Measurements from ENCODE around the gene FNDC3A. TPM values are rescaled to one million over a fixed set of nuclear protein-coding genes. Genes with fewer than 3 reads are reported as not detected.

Gene FNDC3A
- total RNA-seq, 3 donors from 2014 or later (not counting 1 experiment from before 2014, with no cell fraction given), result 38.3 to 46.0 (median 41.5) TPM

GRCh38 chr13:48938308-48938943 lies 37.3 kb upstream of the FNDC3A start:
- DNase-seq (no peak), ATAC-seq (no peak)
- H3K36me3 ChIP-seq (ENCODE audit: control insufficient read depth, insufficient read depth, low read length), result no peaks in the 10 kb centered on the region
- no peak overlapping the region for H3K27ac ChIP-seq (ENCODE audit: low read length)
- no peaks in the 10 kb centered on the region for H3K4me1 ChIP-seq (ENCODE audit: control insufficient read depth, insufficient read depth, low read length)
- Mint-ChIP-seq H3K4me3 (no peak overlapping the region), H3K36me3 (no peaks in the 10 kb centered on the region), H3K9me3 (no peaks in the 10 kb centered on the region), H3K27ac (no peak overlapping the region), H3K4me1 (no peaks in the 10 kb centered on the region), H3K27me3 (ENCODE audit: low read depth in 2 of 2) (peaks cover 18 to 50% of the 10 kb centered on the region in 2 donors)
- H3K4me3 ChIP-seq (ENCODE audit: low read length), result no peak overlapping the region
- TF ChIP-seq, protein P1, sequence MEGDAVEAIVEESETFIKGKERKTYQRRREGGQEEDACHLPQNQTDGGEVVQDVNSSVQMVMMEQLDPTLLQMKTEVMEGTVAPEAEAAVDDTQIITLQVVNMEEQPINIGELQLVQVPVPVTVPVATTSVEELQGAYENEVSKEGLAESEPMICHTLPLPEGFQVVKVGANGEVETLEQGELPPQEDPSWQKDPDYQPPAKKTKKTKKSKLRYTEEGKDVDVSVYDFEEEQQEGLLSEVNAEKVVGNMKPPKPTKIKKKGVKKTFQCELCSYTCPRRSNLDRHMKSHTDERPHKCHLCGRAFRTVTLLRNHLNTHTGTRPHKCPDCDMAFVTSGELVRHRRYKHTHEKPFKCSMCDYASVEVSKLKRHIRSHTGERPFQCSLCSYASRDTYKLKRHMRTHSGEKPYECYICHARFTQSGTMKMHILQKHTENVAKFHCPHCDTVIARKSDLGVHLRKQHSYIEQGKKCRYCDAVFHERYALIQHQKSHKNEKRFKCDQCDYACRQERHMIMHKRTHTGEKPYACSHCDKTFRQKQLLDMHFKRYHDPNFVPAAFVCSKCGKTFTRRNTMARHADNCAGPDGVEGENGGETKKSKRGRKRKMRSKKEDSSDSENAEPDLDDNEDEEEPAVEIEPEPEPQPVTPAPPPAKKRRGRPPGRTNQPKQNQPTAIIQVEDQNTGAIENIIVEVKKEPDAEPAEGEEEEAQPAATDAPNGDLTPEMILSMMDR (IDR thresholded peaks at IDR 0.05), result no peak
- no peaks in the 10 kb centered on the region for H3K27me3 ChIP-seq (ENCODE audit: control insufficient read depth, insufficient read depth, low read length)
- H3K9me3 ChIP-seq (ENCODE audit: control insufficient read depth, insufficient read depth, low read length), result no peaks in the 10 kb centered on the region
- intact Hi-C loops (cut with micrococcal nuclease), result no loop called here

DNA sequence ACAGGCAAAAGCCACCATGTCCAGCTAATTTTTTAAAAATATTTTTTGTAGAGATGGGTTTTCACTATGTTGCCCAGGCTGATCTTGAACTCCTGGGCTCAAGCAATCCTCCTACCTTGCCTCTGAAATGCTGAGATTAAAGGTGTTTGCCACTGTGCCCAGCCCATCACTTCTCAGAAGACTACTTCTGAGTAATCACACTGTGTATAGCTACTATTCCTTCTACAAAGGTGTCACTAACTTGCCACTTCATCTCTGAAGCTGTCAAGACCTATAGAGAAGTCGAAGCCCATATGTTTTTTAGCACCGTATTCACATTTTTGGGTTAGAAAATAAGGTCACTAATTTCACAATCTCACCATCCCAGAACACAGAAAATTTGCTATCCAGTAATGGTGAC lies 36.0 kb upstream of the FNDC3A start:
- 76% methylated on average over 2 of the region's 2 CpGs for WGBS (ENCODE audit: insufficient coverage)
- ATAC-seq (no peak), DNase-seq (no peak)
- Histone ChIP-seq H3K27ac (ENCODE audit: low read length) (no peak overlapping the region), H3K9me3 (ENCODE audit: control insufficient read depth, insufficient read depth, low read length) (no peaks in the 10 kb centered on the region), H3K4me1 (ENCODE audit: control insufficient read depth, insufficient read depth, low read length) (no peaks in the 10 kb centered on the region), H3K4me3 (ENCODE audit: low read length) (no peak overlapping the region), H3K27me3 (ENCODE audit: control insufficient read depth, insufficient read depth, low read length) (no peaks in the 10 kb centered on the region), H3K36me3 (ENCODE audit: control insufficient read depth, insufficient read depth, low read length) (no peaks in the 10 kb centered on the region)
- Mint-ChIP-seq H3K4me1 (no peaks in the 10 kb centered on the region), H3K4me3 (no peak overlapping the region), H3K36me3 (no peaks in the 10 kb centered on the region), H3K9me3 (no peaks in the 10 kb centered on the region), H3K27me3 (ENCODE audit: low read depth in 2 of 2) (peaks cover 14 to 38% of the 10 kb centered on the region in 2 donors), H3K27ac (no peak overlapping the region)
- TF ChIP-seq, protein P1 (IDR thresholded peaks at IDR 0.05), result no peak
- intact Hi-C loops (cut with micrococcal nuclease), result no loop called here

DNA sequence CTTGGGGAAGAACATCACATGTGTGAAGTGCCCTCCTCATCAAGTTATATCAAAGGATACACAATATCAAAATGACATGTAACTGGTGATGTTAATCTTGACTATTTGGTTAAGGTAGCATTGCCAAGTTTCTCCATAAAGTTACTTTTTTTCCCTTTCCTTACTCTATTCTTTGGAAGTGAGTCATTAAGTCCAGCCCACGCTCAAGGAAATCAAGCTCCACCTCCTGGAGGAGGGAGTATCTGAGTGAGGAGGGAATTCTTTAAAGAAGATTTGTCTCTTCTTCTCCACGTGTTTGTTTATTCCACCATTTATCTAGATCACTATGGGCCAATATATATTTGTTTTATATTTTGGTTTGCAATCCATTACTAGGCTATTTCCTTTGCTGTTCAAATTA lies 33.6 kb upstream of the FNDC3A start:
- Histone ChIP-seq H3K36me3 (ENCODE audit: control insufficient read depth, insufficient read depth, low read length) (no peaks in the 10 kb centered on the region), H3K27me3 (ENCODE audit: control insufficient read depth, insufficient read depth, low read length) (no peaks in the 10 kb centered on the region), H3K4me3 (ENCODE audit: low read length) (no peak overlapping the region), H3K9me3 (ENCODE audit: control insufficient read depth, insufficient read depth, low read length) (no peaks in the 10 kb centered on the region), H3K27ac (ENCODE audit: low read length) (no peak overlapping the region), H3K4me1 (ENCODE audit: control insufficient read depth, insufficient read depth, low read length) (no peaks in the 10 kb centered on the region)
- no peak overlapping the region for H3K27ac Mint-ChIP-seq
- TF ChIP-seq, protein P1 (IDR thresholded peaks at IDR 0.05), result no peak
- H3K27me3 Mint-ChIP-seq (ENCODE audit: low read depth in 2 of 2), result peaks cover 22 to 39% of the 10 kb centered on the region in 2 donors
- no peaks in the 10 kb centered on the region for H3K4me1 Mint-ChIP-seq
- no peak overlapping the region for H3K4me3 Mint-ChIP-seq
- no peaks in the 10 kb centered on the region for H3K36me3 Mint-ChIP-seq
- DNase-seq (no peak), ATAC-seq (no peak)
- no CpG with 5 or more reads among the region's 2 CpGs for WGBS (ENCODE audit: insufficient coverage)
- intact Hi-C loops (cut with micrococcal nuclease), result no loop called here
- H3K9me3 Mint-ChIP-seq, result no peaks in the 10 kb centered on the region

GRCh38 chr13:48944221-48944620 lies 31.5 kb upstream of the FNDC3A start:
- H3K9me3 Mint-ChIP-seq, result no peaks in the 10 kb centered on the region
- TF ChIP-seq, protein P1 (IDR thresholded peaks at IDR 0.05), result no peak
- H3K36me3 ChIP-seq (ENCODE audit: control insufficient read depth, insufficient read depth, low read length), result no peaks in the 10 kb centered on the region
- no peaks in the 10 kb centered on the region for H3K4me1 ChIP-seq (ENCODE audit: control insufficient read depth, insufficient read depth, low read length)
- no peak overlapping the region for H3K27ac ChIP-seq (ENCODE audit: low read length)
- H3K4me3 Mint-ChIP-seq, result no peak overlapping the region
- DNase-seq (no peak), ATAC-seq (no peak)
- H3K4me1 Mint-ChIP-seq, result no peaks in the 10 kb centered on the region
- no peaks in the 10 kb centered on the region for H3K9me3 ChIP-seq (ENCODE audit: control insufficient read depth, insufficient read depth, low read length)
- no peaks in the 10 kb centered on the region for H3K27me3 ChIP-seq (ENCODE audit: control insufficient read depth, insufficient read depth, low read length)
- no peak overlapping the region for H3K4me3 ChIP-seq (ENCODE audit: low read length)
- intact Hi-C loops (cut with micrococcal nuclease), result no loop called here
- H3K27me3 Mint-ChIP-seq (ENCODE audit: low read depth in 2 of 2), result peaks cover 21 to 39% of the 10 kb centered on the region in 2 donors
- no peaks in the 10 kb centered on the region for H3K36me3 Mint-ChIP-seq
- 92% methylated on average over 3 of the region's 3 CpGs for WGBS (ENCODE audit: insufficient coverage)
- H3K27ac Mint-ChIP-seq, result no peak overlapping the region

All from natural killer cell (primary cell).